Fibroblast of lung (primary cell): Measurements from ENCODE around the gene KDM3A. TPM values are rescaled to one million over a fixed set of nuclear protein-coding genes. Genes with fewer than 3 reads are reported as not detected.

Experiments used
- DNase-seq, 2 donors: peaks; one replicate each; pipeline versions ENCODE4 v3.0.0 to v3.0.0-alpha.2; 2010; ENCODE audit warnings: low read depth in 2 of 2
- H2AFZ ChIP-seq: 2 replicates; pipeline ENCODE4 v1.5.1; 2012; ENCODE audit warnings: low read length, control low read depth, inconsistent platforms
- H3K27ac ChIP-seq: 2 replicates; pipeline ENCODE4 v1.5.1; 2011; ENCODE audit warnings: low read length, control low read depth; ENCODE audit not compliant: insufficient read depth
- H3K27me3 ChIP-seq: 2 replicates; pipeline ENCODE4 v1.5.1; 2011; ENCODE audit warnings: mild to moderate bottlenecking, low read length; ENCODE audit not compliant: control insufficient read depth, insufficient read depth
- H3K36me3 ChIP-seq: 2 replicates; pipeline ENCODE4 v1.5.1; 2011; ENCODE audit warnings: low read length; ENCODE audit not compliant: control insufficient read depth, insufficient read depth
- H3K4me1 ChIP-seq: 2 replicates; pipeline ENCODE4 v1.5.1; 2011; ENCODE audit warnings: low read length; ENCODE audit not compliant: control insufficient read depth, insufficient read depth; ENCODE audit errors: extremely low read depth
- H3K4me2 ChIP-seq: 2 replicates; pipeline ENCODE4 v1.5.1; 2011; ENCODE audit warnings: low read length, control low read depth; ENCODE audit not compliant: insufficient read depth; ENCODE audit errors: extremely low read depth
- H3K4me3 ChIP-seq, 4 experiments: fragments of 200-600 bp in 1 of 4; sonication (generic) in 1 of 4; replicated peaks in 1 of 4; 2 replicates each; pipeline ENCODE4 v1.5.1; 2011 to 2016; ENCODE audit warnings: low read length in 4 of 4, low read depth in 3 of 4, mild to moderate bottlenecking in 3 of 4, control low read depth in 2 of 4, inconsistent platforms in 1 of 4, mixed read lengths in 1 of 4; ENCODE audit not compliant: insufficient read depth in 1 of 4; ENCODE audit errors: control extremely low read depth in 1 of 4
- H3K79me2 ChIP-seq: 2 replicates; pipeline ENCODE4 v1.5.1; 2012; ENCODE audit warnings: mild to moderate bottlenecking, low read length, inconsistent platforms; ENCODE audit not compliant: control insufficient read depth, insufficient read depth
- H3K9ac ChIP-seq: 2 replicates; pipeline ENCODE4 v1.5.1; 2011; ENCODE audit warnings: mild to moderate bottlenecking, low read length, control low read depth; ENCODE audit not compliant: insufficient read depth
- H3K9me3 ChIP-seq: 2 replicates; pipeline ENCODE4 v1.5.1; 2012; ENCODE audit warnings: low read depth, low read length; ENCODE audit not compliant: control insufficient read depth, insufficient read depth
- H4K20me1 ChIP-seq: 2 replicates; pipeline ENCODE4 v1.5.1; 2011; ENCODE audit warnings: low read length; ENCODE audit not compliant: control insufficient read depth, insufficient read depth; ENCODE audit errors: extremely low read depth
- CTCF ChIP-seq, 2 donors: IDR thresholded peaks in 1 of 2; conservative IDR thresholded peaks in 1 of 2; 1 replicate in 1 of 2; 2 replicates in 1 of 2; pipeline ENCODE4 v1.5.1; 2011 to 2012; ENCODE audit warnings: low read length in 2 of 2, control low read depth in 1 of 2, inconsistent platforms in 1 of 2, low read depth in 1 of 2, mild to moderate bottlenecking in 1 of 2
- EZH2 ChIP-seq: IDR thresholded peaks from 2 replicates; pipeline ENCODE4 v1.5.1; 2012; ENCODE audit warnings: low read length, control low read depth, mild to moderate bottlenecking; ENCODE audit errors: missing control alignments
- polyA plus RNA-seq, 2 donors: library from polyadenylated mRNA; depleted of rRNA in 1 of 2; stranded (reverse) in 1 of 2; unstranded in 1 of 2; fragments of >200 nt; gene quantifications; 2 replicates each; pipeline ENCODE4 v1.2.1, GENCODE V29; 2011 to 2012; ENCODE audit warnings: missing spikeins in 1 of 2
- total RNA-seq: library from RNA; depleted of rRNA; stranded (reverse); fragments of >200 nt; gene quantifications from 2 replicates; pipeline ENCODE4 v1.2.1, GENCODE V29; 2014

The KDM3A gene
- total and polyA plus RNA-seq, 2 donors (not counting 1 experiment from before 2014, with no cell fraction given) = 20.5 to 26.0 TPM

- H3K79me2 ChIP-seq = no peaks in the 10 kb centered on the region
- no peaks in the 10 kb centered on the region for H3K36me3 ChIP-seq
- H3K4me1 ChIP-seq = no peaks in the 10 kb centered on the region
- no peaks in the 10 kb centered on the region for H3K27me3 ChIP-seq
- H3K4me2 ChIP-seq = no peak overlapping the region
- no peak for DNase-seq
- no peak for TF ChIP-seq EZH2
- no peak for TF ChIP-seq CTCF (conservative IDR thresholded peaks at IDR 0.05 in 1 of 2, IDR thresholded peaks at IDR 0.05 in 1 of 2; ENCODE audit: low read depth in 1 of 2, low read length in 2 of 2)
- no peak overlapping the region for H3K9ac ChIP-seq
- H2AFZ ChIP-seq = no peak overlapping the region
- no peaks in the 10 kb centered on the region for H4K20me1 ChIP-seq
- no peak overlapping the region for H3K27ac ChIP-seq
- H3K4me3 ChIP-seq = no peak overlapping the region
- no peaks in the 10 kb centered on the region for H3K9me3 ChIP-seq
Measured at GRCh38 chr2:86420913-86421312, 20.3 kb upstream of the KDM3A start.

- Histone ChIP-seq H3K9me3 (no peaks in the 10 kb centered on the region), H3K36me3 (no peaks in the 10 kb centered on the region), H2AFZ (no peak overlapping the region), H3K9ac (no peak overlapping the region), H3K4me2 (no peak overlapping the region), H3K79me2 (no peaks in the 10 kb centered on the region), H3K4me1 (no peaks in the 10 kb centered on the region), H4K20me1 (no peaks in the 10 kb centered on the region), H3K27ac (no peak overlapping the region), H3K27me3 (no peaks in the 10 kb centered on the region), H3K4me3 (no peak overlapping the region)
- no peak for DNase-seq
- TF ChIP-seq CTCF (conservative IDR thresholded peaks at IDR 0.05 in 1 of 2, IDR thresholded peaks at IDR 0.05 in 1 of 2; ENCODE audit: low read depth in 1 of 2, low read length in 2 of 2) (no peak), EZH2 (no peak)
Measured at GRCh38 chr2:86426271-86426670, 14.9 kb upstream of the KDM3A start.

- Histone ChIP-seq H3K9me3 (no peaks in the 10 kb centered on the region), H3K4me3 (no peak overlapping the region), H3K36me3 (no peaks in the 10 kb centered on the region), H3K4me2 (no peak overlapping the region), H4K20me1 (no peaks in the 10 kb centered on the region), H3K27me3 (no peaks in the 10 kb centered on the region), H3K4me1 (no peaks in the 10 kb centered on the region), H2AFZ (no peak overlapping the region), H3K9ac (no peak overlapping the region), H3K27ac (no peak overlapping the region), H3K79me2 (no peaks in the 10 kb centered on the region)
- no peak for TF ChIP-seq CTCF (conservative IDR thresholded peaks at IDR 0.05 in 1 of 2, IDR thresholded peaks at IDR 0.05 in 1 of 2; ENCODE audit: low read depth in 1 of 2, low read length in 2 of 2)
- no peak for TF ChIP-seq EZH2
- no peak for DNase-seq
Measured at GRCh38 chr2:86429335-86429734, 11.8 kb upstream of the KDM3A start.
